RWPE2 (cell line): ENCODE measurements around the gene RAD18.

Source experiments
- ATAC-seq: fragments of 200-7000 bp; cut with Tn5 transposase; 3 replicates; pipeline ENCODE4 v1.9.1; 2021; ENCODE audit warnings: low read depth
- DNase-seq: peaks from one replicate; pipeline ENCODE4 v3.0.0-alpha.2; 2020; ENCODE audit warnings: low spot score
- H3K27ac ChIP-seq: fragments of 450-650 bp; 2 replicates; pipeline ENCODE4 v1.5.1; 2017; ENCODE audit warnings: mild to moderate bottlenecking; ENCODE audit not compliant: poor library complexity, severe bottlenecking
- H3K27me3 ChIP-seq: fragments of 250-450 bp; sonication (Bioruptor Pico); 2 replicates; pipeline ENCODE4 v1.5.1; 2021; ENCODE audit warnings: mild to moderate bottlenecking, moderate library complexity; ENCODE audit not compliant: insufficient read depth, poor library complexity, severe bottlenecking
- H3K36me3 ChIP-seq: fragments of 250-450 bp; sonication (Bioruptor Pico); 2 replicates; pipeline ENCODE4 v1.5.1; 2020; ENCODE audit warnings: low read depth, mild to moderate bottlenecking, moderate library complexity
- H3K4me1 ChIP-seq: fragments of 250-450 bp; sonication (Bioruptor Pico); 2 replicates; pipeline ENCODE4 v1.5.1; 2021; ENCODE audit warnings: mild to moderate bottlenecking, moderate library complexity; ENCODE audit not compliant: insufficient read depth, poor library complexity, severe bottlenecking
- H3K4me3 ChIP-seq: fragments of 250-450 bp; sonication (Bioruptor Pico); 2 replicates; pipeline ENCODE4 v1.5.1; 2021; ENCODE audit warnings: mild to moderate bottlenecking, moderate library complexity; ENCODE audit not compliant: severe bottlenecking
- H3K9me3 ChIP-seq: fragments of 250-450 bp; sonication (Bioruptor Pico); 2 replicates; pipeline ENCODE4 v1.5.1; 2021; ENCODE audit warnings: mild to moderate bottlenecking, moderate library complexity; ENCODE audit not compliant: severe bottlenecking
- TF ChIP-seq, protein P1 (sequence below): fragments of 450-650 bp; IDR thresholded peaks from one replicate; pipeline ENCODE4 v1.5.1; 2017; ENCODE audit warnings: mild to moderate bottlenecking, moderate library complexity; ENCODE audit not compliant: poor library complexity, severe bottlenecking

The RAD18 gene, protein sequence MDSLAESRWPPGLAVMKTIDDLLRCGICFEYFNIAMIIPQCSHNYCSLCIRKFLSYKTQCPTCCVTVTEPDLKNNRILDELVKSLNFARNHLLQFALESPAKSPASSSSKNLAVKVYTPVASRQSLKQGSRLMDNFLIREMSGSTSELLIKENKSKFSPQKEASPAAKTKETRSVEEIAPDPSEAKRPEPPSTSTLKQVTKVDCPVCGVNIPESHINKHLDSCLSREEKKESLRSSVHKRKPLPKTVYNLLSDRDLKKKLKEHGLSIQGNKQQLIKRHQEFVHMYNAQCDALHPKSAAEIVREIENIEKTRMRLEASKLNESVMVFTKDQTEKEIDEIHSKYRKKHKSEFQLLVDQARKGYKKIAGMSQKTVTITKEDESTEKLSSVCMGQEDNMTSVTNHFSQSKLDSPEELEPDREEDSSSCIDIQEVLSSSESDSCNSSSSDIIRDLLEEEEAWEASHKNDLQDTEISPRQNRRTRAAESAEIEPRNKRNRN

DNA sequence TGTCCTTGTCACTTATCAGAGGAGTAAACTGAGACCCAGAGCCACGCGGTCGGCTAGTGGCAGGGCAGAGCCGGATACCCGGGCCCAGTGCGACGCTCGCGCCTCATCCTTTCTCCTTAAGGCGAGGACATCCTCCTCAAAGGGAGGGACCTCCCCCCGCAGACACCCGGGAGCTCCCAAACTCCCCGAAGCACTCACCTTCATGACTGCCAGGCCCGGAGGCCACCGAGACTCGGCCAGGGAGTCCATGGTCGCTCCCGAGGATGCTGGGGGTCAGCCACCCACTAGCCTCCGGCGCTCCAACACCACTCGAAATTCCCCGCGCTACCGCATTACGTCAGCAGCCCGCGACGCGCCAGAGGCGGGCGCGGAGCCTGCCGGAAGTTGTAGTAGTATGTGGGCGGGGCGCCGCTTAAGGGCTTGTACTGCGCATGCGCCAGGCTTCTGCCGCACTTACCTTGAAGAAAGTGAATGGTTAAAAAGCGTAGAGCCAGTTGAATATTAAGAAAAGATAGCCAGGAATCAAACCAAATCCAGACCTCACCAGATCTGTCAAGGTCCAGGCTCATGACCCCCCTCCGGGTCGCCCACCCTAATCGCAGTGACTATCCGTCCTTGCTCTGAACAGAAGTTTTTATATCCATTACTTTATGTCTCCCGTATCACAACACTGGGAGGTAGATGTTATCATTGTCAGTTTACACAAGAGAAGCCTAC, at the start of gene RAD18:
TSS of gene RAD18 (minus strand) at position 336 of the 717 bp plus-strand sequence. CDS start at position 249, 87 bp downstream.
- H3K36me3 ChIP-seq = peaks cover 31% of the 10 kb centered on the region
- ATAC-seq = peak; percentile 63
- no peaks in the 10 kb centered on the region for H3K27me3 ChIP-seq
- H3K4me3 ChIP-seq = peak within 1 kb of the TSS; percentile 76
- TF ChIP-seq, protein P1, sequence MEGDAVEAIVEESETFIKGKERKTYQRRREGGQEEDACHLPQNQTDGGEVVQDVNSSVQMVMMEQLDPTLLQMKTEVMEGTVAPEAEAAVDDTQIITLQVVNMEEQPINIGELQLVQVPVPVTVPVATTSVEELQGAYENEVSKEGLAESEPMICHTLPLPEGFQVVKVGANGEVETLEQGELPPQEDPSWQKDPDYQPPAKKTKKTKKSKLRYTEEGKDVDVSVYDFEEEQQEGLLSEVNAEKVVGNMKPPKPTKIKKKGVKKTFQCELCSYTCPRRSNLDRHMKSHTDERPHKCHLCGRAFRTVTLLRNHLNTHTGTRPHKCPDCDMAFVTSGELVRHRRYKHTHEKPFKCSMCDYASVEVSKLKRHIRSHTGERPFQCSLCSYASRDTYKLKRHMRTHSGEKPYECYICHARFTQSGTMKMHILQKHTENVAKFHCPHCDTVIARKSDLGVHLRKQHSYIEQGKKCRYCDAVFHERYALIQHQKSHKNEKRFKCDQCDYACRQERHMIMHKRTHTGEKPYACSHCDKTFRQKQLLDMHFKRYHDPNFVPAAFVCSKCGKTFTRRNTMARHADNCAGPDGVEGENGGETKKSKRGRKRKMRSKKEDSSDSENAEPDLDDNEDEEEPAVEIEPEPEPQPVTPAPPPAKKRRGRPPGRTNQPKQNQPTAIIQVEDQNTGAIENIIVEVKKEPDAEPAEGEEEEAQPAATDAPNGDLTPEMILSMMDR = no peak
- peak within 1 kb of the TSS; percentile 84 for H3K27ac ChIP-seq
- H3K4me1 ChIP-seq = peaks cover 35% of the 10 kb centered on the region
- peak; percentile 83 for DNase-seq
- no peaks in the 10 kb centered on the region for H3K9me3 ChIP-seq

GRCh38 chr3:9012521-9012920, 49.2 kb upstream of the RAD18 start:
- no peak overlapping the region for H3K4me3 ChIP-seq
- ATAC-seq (no peak), DNase-seq (no peak)
- no peaks in the 10 kb centered on the region for H3K27me3 ChIP-seq
- peaks cover 16% of the 10 kb centered on the region for H3K36me3 ChIP-seq
- H3K27ac ChIP-seq = no peak overlapping the region
- TF ChIP-seq, protein P1 = no peak
- no peaks in the 10 kb centered on the region for H3K4me1 ChIP-seq
- H3K9me3 ChIP-seq = no peaks in the 10 kb centered on the region

DNA sequence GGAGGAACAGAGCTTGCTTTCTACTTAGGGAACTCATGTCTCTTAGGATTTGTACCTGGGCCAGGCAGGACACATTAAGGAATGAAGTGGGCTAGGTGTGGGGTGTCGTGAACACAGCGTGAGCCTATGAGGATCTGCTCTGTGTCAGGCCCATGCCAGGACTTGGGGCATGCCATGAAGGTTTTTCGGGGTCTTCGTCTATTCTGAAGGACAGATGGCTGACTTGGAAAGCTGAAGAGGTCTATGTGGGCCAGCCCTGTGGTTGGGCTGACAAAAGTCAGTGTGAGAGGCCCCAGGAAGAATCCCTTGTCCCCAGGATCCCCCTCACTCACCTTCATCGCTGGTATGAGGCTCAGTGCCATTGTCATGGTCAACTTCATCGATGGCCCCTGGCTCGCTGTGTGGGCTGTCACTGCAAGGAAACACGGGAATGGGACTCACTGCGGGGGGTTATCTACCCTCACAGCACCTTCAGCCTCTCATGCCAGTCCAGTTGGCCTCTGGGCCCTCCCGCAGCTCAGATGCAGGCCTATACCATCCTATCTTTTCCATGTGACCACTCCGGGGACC, 46.8 kb upstream of the RAD18 start:
- no peak overlapping the region for H3K27ac ChIP-seq
- H3K4me1 ChIP-seq = no peaks in the 10 kb centered on the region
- H3K36me3 ChIP-seq = peaks cover 16% of the 10 kb centered on the region
- no peak overlapping the region for H3K4me3 ChIP-seq
- no peaks in the 10 kb centered on the region for H3K9me3 ChIP-seq
- H3K27me3 ChIP-seq = no peaks in the 10 kb centered on the region
- DNase-seq (no peak), ATAC-seq (no peak)
- TF ChIP-seq, protein P1 = no peak

DNA sequence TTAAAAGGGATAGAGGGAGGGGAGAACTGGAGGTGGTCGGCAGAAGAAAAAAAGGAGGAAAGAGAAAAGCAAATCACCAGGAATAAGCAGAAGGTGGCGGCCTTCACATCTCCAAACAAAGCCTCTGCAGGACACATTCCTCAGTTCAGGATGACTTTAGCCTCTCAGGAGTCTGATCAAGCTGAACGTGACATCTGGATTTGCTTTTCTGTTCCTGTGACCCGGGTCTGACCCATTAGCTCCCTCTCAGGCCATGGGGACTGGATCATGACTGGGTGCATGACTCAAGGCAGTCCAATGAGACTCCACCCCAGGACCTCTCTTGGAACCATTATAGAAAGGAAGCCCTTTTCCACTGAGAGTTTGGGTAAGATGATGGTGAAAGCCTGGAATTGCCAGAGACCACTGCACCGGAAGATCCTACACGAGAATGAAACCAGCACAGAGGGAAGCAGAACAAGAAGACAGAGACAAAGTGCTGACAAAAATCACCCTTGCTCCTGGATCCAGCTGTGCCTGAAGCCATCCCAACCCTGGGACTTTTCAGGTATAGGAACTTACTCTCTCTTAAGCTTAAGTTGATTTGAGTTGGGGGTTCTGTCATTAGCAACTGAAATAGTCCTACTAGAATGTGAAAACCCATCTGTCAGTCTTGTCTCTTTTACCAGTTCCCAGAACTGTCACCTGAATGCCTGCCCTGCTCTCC, 45.4 kb upstream of the RAD18 start:
- no peaks in the 10 kb centered on the region for H3K9me3 ChIP-seq
- ATAC-seq (no peak), DNase-seq (no peak)
- H3K27ac ChIP-seq = no peak overlapping the region
- peaks cover 16% of the 10 kb centered on the region for H3K36me3 ChIP-seq
- TF ChIP-seq, protein P1 = no peak
- H3K4me1 ChIP-seq = no peaks in the 10 kb centered on the region
- no peaks in the 10 kb centered on the region for H3K27me3 ChIP-seq
- H3K4me3 ChIP-seq = no peak overlapping the region
